ENCODE results near the gene CNGA1.
"Not testable (repeated sequence)": the region's sequence is repeated elsewhere in the genome, so short reads cannot be mapped to it uniquely, and the experiment has no call there.

Gene CNGA1

DNA sequence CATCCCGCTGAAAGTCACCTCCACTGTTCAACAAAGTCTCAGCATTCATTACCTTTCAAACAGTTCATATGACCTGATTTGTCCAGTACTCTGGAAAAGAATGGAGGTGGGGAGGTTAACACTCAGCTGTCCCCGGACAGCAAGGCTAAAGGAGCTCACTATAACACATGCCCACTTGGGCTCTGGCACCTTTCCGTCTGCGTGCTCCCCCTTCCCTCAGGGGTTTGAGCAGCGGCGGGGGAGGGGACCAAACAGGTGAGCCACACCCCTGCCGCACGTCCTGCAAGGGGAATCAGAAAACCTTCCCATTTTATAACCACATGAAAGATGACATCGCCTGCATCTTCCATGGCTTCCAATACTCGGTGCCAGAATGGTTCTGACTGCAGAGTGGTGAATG, 62.2 kb downstream of the CNGA1 start:
- no peak for DNase-seq

DNA sequence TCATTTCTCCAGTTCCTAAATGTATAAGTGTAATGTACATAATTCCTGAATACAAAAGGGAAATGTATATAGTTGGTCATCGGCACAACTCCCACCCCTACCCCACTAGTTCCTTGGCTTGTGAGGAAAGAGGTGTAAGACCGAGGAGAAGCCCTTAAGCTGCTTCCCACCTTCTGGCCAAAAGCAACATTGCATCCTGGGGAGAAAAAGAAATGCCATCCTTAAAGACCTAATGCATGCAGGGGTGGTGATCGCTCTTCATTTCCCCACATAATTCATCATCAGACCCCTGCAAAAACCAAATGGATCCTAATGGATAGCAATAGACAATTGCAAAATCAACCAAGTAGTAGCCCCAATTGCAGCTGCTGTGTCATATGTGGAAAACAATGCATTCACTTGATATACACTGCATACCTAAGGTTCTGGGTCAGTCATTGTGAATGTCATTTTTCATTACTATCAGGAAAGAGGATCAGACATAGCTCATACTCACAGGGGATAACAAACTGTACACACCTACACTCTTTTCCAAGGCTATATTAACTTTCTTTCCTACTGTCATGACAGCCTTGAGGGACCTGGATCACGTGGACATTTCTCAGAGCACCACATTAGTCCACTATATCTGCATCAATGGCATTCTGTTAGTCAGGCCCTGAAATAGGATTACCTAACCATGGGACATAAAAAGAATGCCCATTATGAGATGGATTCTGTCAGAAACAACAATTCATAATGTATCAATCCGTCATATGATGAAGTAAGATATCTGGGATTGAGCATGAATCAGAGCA, 70.4 kb downstream of the CNGA1 start:
- DNase-seq, result no peak

DNA sequence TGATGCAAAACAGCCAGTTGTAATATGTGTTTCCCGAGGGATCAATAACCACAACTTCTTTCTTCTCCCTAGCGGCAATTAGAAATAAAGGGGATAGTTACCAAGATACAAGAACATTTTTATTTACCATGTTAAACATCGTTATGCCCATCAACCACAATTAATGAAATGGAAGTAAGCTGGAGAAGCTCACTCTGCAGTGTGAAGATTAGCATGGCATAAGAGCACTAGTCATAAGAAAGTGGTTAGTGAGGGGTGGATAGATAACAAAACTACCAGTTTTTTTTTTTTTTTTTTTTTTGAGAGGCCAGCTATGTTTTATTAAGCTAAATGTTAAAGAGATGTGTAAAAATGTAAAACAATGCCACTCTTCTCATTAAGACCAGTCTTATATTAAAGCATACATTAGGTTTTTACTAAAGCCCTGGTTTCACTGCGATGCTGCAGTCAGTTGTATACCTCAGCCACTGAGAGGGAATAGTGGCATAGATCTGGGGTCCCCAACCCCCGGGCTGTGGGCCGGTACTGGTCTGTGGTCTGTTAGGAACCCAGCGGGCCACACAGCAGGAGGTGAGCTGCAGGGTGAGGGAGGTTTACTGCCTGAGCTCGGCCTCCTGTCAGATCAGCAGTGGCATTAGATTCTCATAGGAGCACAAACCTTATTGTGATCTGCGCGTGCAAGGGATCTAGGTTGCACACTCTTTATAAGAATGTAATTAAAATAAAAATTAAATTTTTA, 74.2 kb downstream of the CNGA1 start:
- DNase-seq, result no peak

DNA sequence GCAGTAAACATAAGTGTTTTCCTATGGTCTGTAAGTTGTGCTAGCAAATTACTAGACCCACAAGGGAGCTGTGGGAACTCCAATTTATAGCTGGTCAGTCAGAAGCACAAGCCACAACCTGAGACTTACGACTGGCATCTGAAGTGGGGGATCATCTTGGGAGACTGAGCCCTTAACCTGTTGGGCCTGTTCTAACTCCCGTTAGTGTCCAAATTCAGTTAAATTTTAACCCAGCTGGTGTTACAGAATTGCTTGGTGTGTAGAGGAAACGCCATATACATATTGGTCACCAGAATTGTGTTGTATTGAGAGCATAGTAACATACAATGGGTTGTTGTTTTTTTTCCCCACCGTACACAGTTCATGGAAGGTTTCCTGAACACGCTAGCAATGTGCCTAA, 77.0 kb downstream of the CNGA1 start:
- no peak for DNase-seq

DNA sequence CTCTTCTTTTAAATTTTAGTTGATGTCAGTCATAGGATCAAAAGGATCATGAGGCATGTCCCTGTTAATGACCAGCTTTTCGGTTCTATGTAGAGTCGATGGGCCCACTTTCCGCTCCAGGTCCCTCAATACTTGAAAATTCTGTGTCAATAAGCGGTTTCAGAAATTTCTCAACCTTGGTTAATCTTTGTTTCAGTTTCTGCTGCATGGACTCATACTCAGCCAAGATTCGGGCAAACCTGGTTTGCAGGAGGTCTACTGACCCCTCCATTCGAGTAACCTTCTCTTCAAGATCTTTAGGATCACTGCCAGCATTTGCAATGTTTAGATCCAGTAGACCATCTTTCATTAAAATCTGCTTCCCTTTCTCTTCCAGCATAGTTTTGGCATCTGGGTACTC, 80.1 kb downstream of the CNGA1 start:
- DNase-seq, result no peak

DNA sequence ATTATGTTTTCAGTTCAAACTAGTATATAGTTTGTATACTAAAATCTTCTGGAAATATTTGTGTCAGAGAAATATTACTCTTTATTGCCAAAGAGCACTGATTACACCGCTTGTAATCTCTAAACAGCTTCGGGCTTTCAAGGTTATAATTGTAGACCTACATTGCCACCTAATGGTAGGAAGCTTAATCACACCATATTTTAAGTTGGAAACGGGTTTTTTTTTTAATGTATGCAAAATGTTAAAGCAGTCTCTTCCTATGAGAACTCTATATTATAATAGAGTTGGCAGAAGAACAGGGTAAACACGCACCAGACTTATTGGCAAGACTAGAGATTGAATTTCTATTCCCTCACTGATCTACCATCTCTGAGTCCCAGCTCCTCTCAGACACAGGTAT, 82.6 kb downstream of the CNGA1 start:
- peak; percentile 38 for DNase-seq

DNA sequence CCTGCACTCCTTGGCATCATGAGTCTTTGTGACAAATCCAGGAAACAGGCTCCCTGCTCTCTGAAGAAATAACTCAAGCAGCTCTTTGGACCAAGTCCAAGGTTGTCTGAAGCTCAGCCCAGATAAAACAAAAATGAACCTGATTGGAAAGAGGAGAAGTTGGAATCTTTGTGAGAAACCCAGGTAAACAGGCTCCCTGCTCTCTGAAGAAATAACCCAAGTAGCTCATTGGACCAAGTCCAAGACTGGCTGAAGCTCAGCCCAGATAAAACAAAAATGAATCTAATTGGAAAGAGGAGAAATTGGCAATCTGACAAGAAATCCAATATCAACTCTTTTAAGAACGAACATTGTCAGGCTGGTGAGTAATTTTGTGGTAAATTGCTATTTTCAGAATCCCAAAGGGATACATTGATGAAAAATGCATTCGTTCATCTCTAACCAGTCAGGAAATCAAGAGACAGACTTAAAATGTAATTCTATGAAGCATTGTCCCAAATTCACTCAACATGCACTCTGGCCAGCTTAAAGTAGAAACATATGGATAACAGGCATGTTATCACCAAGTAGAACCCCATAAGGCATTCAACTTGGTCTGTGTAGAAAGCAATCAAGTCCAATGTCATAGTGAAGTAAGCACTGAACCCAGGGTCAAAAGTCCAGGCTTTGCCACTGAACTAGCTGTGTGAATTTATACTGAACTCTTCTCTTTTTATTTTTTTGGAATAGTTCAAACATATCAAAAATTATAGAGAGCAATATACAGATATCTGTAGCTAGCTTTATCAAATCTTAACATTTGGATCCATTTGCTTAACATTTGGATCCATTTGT, 85.3 kb downstream of the CNGA1 start:
- DNase-seq, result no peak

DNA sequence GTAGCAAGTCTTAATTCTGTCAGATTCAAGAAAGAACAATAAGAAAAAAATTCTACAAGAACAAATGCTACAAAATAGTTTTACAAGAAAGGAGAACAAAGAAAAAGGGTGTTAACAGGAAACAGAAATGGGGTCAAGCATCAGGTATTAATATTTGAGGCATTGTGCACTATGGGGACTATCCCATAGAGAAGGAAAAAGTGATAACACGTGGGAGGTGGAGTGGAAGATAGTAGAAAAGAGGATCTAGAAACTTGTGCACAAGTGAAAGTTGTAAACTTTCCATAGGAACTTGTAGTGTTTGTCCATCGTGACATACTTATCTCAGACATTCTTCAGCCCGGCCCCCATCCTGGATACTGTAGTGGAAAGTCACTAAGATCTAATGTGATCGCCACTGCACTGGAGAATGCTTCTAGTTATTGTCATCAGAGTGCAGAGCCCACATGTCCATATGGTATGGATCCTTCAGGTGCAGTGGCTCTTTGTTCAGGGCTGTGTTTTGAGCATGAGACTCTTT, 86.7 kb downstream of the CNGA1 start:
- no peak for DNase-seq

DNA sequence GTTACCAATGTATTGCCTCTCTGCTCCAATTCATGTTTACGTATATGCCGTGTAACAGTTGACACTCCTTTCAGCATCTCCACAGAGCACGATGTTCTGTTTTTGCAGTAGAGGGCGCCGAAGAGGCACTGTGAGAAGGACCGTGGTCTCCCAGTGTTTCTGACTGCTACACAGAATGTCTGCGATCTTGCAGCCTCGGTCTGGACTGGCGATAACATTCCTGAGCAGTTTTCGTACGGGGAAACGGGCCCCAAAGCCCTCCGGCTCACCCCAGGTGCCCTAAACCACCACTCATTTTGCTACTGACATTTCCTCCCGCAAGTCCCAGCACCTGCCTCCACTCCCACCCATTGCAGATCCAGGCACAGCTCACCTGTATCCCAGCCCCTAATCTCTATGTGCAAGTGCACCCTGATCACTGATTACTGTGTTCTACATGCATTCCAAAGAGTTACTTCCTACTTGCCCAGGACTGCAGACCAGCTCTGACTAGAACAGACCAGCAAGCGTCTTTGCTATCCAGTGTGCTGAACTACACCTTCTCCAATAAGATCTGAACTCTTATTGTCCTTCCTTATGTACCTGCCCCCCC, 89.7 kb downstream of the CNGA1 start:
- DNase-seq, result peak; percentile 31

DNA sequence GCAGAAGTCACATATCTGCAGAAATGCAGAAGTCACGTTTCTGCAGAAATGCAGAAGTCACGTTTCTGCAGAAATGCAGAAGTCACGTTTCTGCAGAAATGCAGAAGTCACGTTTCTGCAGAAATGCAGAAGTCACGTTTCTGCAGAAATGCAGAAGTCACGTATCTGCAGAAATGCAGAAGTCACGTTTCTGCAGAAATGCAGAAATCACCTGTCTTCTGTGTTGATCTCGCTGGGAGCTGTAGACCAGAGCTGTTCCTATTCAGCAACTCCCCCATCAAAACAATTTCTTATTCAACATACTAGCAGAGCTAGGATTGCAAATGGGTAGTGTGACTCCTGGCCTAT, 93.2 kb downstream of the CNGA1 start:
- not testable (repeated sequence) for DNase-seq

DNA sequence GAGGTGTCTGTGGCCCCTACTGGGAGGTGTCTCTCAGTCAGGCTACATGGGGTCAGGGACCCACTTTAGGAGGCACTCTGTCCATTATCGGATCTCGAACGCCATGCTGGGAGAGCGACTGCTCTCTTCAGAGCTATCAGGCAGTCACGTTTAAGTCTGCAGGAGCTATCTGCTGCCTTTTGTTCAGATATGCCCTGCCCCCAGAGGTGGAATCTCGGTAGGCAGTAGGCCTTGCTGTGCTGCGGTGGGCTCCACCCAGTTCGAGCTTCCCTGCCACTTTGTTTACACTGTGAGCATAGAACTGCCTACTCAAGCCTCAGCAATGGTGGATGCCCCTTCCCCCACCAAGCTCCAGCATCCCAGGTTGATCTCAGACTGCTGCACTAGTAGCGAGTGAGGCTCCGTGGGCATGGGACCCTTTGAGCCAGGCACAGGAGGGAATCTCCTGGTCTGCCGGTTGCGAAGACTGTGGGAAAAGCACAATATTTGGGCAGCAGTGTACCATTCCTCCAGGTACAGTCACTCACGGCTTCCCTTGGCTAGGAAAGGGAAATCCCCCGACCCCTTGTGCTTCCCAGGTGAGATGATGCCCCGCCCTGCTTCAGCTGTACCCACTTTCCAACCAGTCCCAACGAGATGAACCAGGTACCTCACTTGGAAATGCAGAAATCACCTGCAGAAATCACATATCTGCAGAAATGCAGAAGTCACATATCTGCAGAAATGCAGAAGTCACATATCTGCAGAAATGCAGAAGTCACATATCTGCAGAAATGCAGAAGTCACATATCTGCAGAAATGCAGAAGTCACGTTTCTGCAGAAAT, 93.8 kb downstream of the CNGA1 start:
- DNase-seq, result not testable (repeated sequence)

DNA sequence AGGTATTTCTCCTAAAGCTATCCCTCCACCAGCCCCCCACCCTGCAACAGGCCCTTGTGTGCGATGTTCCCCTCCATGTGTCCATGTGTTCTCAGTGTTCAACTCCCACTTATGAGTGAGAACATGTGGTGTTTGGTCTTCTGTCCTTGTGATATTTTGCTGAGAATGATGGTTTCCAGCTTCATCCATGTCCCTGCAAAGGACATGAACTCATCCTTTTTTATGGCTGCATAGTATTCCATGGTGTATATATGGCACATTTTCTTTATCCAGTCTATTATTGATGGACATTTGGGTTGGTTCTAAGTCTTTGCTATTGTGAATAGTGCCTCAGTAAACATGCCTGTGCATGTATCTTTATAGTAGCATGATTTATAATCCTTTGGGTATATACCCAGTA, 99.3 kb downstream of the CNGA1 start:
- DNase-seq, result not testable (repeated sequence)

DNA sequence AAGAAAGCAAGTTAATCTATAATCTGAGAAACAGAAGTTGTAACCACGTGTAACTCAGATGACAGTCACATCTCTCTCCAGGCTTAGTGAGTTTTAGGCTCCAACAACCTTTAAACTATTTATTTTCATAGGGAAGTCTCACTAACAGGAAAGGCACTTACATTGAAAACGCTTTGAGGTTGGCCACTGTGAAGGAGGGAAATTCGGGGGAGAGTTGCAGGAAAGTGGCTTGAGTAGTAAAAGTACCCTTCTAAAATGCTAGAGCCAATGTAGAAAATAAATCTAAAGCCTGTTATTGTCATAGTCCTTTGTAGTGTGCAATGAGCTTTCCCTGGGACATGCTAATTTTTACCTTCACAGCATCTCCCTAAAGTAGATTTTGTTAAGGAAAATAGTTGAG, 101.1 kb downstream of the CNGA1 start:
- no peak for DNase-seq

DNA sequence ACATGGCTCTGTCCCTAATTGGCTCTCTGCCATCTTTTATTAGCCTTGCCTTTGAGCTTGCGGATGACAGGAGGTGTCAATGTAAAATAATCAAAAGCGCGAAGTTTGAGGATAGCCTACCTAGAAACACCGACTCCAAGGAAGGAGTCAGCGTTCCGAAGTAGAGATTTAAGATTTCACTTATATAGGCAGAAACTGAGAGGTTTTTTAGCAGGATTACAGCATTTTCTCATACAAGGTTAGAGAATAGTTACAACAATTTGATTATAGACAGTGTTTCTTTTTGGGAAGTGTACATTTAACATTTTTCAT, 101.6 kb downstream of the CNGA1 start:
- DNase-seq, result no peak

DNA sequence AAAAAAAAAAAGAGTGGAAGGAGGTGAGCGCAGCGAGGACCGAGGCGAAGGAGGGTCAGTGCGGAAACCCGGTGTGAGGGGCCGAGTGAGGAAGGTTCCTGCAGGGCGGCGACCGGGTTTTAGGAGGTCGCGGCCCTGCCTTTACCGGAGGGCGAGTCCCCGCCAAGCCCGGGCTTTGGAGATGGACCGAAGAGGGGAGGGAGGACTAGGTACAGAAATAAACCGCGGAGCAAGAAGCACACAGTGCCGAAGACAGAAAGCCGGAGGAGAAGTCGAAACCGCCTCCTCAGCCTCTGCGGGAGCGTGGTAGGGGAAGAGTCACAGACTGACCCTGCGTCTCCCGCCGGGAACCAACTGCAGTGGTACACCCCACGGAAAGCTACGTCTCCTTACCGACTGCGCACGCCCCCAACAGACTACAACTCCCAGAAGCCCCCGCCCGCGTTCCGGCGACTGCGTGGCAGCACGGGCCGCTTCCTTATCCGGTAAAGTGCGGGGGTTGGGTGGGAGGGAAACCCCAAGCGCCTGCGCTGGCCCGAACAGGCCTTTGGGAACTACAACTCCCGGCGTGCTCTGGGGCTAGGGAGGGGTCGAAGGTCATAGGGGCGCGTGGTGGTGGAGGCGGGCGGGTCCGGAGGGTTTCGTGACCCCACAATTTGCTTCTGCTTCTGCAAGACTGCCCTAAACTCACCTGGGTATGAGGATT, 102.1 kb downstream of the CNGA1 start, which contains the start of gene NFXL1:
Gene NFXL1, minus strand, starts transcription at position 364 of the 706 bp plus-strand sequence. CDS start 380 bp downstream, outside the sequence.
- peak; percentile 94 for DNase-seq

DNA sequence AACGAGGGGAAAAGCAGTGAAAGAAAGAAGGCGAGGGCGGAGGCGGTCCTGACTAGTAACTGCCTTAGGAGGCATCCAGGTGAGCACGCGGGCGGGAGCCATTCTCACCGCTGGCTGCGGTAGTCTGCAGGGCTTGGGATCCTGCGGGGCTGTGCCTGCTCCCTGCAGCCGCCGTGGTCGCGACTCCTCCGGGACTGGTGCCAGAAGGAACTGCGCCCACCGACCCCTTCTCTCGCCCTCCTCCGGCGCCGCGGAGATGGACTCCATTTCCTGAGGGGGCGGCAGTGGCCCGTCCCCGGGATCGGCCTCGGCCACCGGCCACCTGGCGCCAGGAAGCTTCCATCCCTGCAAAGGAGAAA, 102.6 kb downstream of the CNGA1 start:
- DNase-seq, result peak; percentile 18

DNA sequence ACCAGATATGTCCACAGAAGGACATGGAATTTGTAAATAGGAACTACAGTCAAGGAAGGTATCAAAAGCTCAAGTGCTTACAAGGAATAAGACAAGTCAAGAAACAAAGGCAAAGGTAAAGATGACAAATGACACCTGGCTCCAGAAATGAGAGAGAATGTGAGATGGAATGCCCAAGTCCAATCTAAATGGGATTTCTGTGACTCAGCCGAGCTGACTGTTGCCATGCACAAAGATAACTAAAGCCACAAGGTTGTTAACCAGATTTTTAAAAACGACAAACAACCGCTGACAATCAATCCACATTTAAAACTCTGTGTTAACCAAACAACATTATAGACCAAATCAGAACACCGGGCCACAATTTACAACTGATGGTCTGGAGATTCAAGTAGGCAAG, 103.2 kb downstream of the CNGA1 start:
- no peak for DNase-seq

DNA sequence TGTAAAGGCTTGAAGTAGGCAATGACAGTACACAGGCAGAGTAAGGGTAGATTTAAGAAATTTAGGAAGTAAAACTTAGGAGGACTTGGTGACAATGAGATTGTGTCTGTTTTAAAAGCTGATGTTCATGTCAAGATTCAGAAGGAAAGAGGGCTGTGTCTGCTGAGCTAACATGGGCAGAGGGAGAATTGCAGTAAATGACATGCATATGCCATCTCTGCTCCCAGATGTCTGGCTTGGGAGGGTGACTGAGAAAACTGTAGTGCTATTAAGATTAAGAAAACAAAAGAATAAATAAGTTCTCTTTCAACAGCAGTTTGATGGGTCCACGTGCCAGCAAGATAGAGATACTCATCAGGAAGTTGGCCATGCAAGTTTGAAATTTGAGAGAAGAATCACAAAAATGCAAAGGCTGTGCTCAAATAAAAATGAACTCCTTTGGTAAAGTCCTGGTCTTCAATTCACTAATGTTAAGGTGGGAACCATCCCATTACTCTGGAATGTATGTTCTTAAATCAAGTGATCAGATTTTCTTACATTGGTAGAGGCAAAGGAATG, 109.3 kb downstream of the CNGA1 start:
- DNase-seq, result no peak

DNA sequence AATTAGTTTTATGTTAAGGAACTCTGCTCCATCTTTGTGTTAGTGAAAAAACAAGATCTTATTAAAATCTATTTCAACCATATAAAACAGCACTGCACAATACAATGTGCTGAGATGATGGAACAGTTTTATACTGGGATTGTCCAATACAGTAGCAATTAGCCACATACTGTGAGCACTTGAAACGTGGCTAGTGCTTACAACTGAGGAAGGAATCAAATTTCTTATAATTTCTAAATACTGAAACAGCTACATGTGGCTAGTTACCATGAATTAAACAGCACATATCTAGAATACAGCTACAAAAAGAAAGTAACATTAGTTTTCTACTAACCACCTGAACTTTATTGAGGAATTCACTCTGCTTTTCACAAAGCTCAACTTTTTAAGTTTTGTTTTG, 116.8 kb downstream of the CNGA1 start:
- DNase-seq, result no peak

DNA sequence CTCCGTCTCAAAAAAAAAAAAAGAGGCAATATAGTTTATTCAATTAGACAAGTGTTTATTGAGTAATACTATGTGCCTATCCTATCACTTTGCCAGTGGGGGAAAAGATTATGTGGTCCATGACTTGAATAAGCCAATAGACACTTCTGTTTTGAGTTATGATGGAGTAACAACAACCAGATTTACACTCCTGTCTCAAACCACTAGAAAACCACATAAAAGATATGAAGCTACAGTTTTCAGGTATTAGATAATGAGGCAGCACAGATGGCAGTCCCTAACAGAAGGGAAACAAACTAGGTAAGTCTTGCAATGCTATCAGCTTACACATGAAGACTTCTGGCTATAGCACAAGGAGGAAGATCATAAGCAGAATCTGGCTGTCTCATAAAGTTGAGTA, 124.6 kb downstream of the CNGA1 start:
- DNase-seq, result peak; percentile 12

All from central memory CD4-positive, alpha-beta T cell (primary cell).